ENCODE data around the gene MEX3B. TPM values are rescaled to one million over a fixed set of nuclear protein-coding genes. Genes with fewer than 3 reads are reported as not detected.

Gene MEX3B
- total RNA-seq, 1 experiment from 2014 or later: 11.0 TPM

DNA sequence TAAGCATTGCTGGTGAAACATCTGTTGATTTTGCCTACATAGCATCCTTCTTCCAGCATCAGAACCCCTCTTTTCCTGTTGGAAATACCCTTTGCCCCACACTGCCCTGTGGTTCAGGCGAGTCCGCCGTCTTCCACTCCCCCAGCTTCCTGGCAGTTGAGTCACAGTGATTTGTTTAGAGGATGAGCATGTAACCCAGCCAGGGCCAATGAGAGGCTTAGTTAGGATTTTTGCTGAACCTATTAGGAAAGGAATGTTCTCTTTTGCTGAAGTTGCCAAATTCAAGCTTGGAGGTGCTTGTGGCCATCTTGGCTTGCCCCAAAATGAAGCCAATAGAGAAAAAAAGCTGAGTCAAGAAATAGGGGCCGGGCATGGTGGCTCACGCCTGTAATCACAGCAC is 19.0 kb upstream of the MEX3B start:
- Histone ChIP-seq H2BK15ac (ENCODE audit: low read depth, low read length) (no peak overlapping the region), H4K91ac (ENCODE audit: insufficient read length, low read depth, low read length) (no peak overlapping the region), H4K8ac (replicated peaks; ENCODE audit: insufficient read length, low read depth, low read length) (no peak overlapping the region), H2BK120ac (ENCODE audit: low read depth, low read length, poor library complexity, severe bottlenecking) (no peak overlapping the region), H3K27ac (ENCODE audit: insufficient read length, low read depth, low read length) (no peak overlapping the region), H3K79me1 (ENCODE audit: insufficient read depth, low read depth, low read length, poor library complexity, severe bottlenecking) (no peaks in the 10 kb centered on the region), H3K4me2 (ENCODE audit: insufficient read depth, insufficient read length, low read length) (no peak overlapping the region), H3K23me2 (ENCODE audit: insufficient read length, low read depth, low read length, poor library complexity, severe bottlenecking) (peaks cover 5% of the 10 kb centered on the region), H3K4me1 (ENCODE audit: insufficient read depth, low read length) (peaks cover 11% of the 10 kb centered on the region), H3T11ph (ENCODE audit: low read length) (no peak overlapping the region), H4K5ac (ENCODE audit: insufficient read length, low read depth, low read length) (no peak overlapping the region), H4K20me1 (ENCODE audit: control insufficient read depth, insufficient read depth, insufficient read length) (no peaks in the 10 kb centered on the region), H3K79me2 (ENCODE audit: insufficient read depth, low read length) (no peaks in the 10 kb centered on the region), H2BK20ac (ENCODE audit: low read depth, low read length, poor library complexity, severe bottlenecking) (no peak overlapping the region), H3K56ac (ENCODE audit: insufficient read length, low read depth, low read length) (no peak overlapping the region), H2BK5ac (ENCODE audit: insufficient read length, low read length) (no peak overlapping the region), H3K23ac (ENCODE audit: insufficient read length, low read depth, low read length) (no peak overlapping the region), H3K27me3 (ENCODE audit: insufficient read depth, low read length) (peaks cover 8% of the 10 kb centered on the region; the same call in 1 of the 2 replicates), H3K14ac (ENCODE audit: insufficient read depth, low read length) (no peak overlapping the region), H3K9me3 (ENCODE audit: control insufficient read depth, low read depth, low read length) (no peaks in the 10 kb centered on the region), H3K18ac (ENCODE audit: insufficient read length, low read depth, low read length) (no peak overlapping the region), H3K9ac (ENCODE audit: extremely low read depth, insufficient read length, low read length) (no peak overlapping the region), H2BK12ac (ENCODE audit: insufficient read length, low read depth, low read length) (no peak overlapping the region), H2AK5ac (ENCODE audit: insufficient read length, low read length) (no peak overlapping the region), H2AFZ (ENCODE audit: low read length) (no peak overlapping the region), H3K4ac (ENCODE audit: low read depth, low read length) (no peak overlapping the region)
- H3K9me3 Mint-ChIP-seq: no peaks in the 10 kb centered on the region; a peak in 1 of 5 replicates
- H3K27me3 Mint-ChIP-seq (ENCODE audit: low read depth): peaks cover 59% of the 10 kb centered on the region
- H3K4me1 Mint-ChIP-seq: peaks cover 15 to 30% of the 10 kb centered on the region in 2 experiments
- DNase-seq: no peak
- H3K36me3 Mint-ChIP-seq (ENCODE audit: insufficient read depth in 1 of 3, low read depth in 3 of 3): no peaks in the 10 kb centered on the region
- no CpG with 5 or more reads among the region's 5 CpGs for WGBS (ENCODE audit: extremely low coverage, insufficient read length, low lambda C conversion rate)
- no peak overlapping the region for H3K27ac Mint-ChIP-seq
- no peak overlapping the region for H3K4me3 Mint-ChIP-seq
- TF ChIP-seq, protein P1, sequence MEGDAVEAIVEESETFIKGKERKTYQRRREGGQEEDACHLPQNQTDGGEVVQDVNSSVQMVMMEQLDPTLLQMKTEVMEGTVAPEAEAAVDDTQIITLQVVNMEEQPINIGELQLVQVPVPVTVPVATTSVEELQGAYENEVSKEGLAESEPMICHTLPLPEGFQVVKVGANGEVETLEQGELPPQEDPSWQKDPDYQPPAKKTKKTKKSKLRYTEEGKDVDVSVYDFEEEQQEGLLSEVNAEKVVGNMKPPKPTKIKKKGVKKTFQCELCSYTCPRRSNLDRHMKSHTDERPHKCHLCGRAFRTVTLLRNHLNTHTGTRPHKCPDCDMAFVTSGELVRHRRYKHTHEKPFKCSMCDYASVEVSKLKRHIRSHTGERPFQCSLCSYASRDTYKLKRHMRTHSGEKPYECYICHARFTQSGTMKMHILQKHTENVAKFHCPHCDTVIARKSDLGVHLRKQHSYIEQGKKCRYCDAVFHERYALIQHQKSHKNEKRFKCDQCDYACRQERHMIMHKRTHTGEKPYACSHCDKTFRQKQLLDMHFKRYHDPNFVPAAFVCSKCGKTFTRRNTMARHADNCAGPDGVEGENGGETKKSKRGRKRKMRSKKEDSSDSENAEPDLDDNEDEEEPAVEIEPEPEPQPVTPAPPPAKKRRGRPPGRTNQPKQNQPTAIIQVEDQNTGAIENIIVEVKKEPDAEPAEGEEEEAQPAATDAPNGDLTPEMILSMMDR (conservative IDR thresholded peaks at IDR 0.05): no peak

All from H9 (cell line).